A549 (cell line): Measurements from ENCODE around the gene PPP6R3. TPM values are rescaled to one million over a fixed set of nuclear protein-coding genes. Genes with fewer than 3 reads are reported as not detected.
"Not testable (repeated sequence)": the region's sequence is repeated elsewhere in the genome, so short reads cannot be mapped to it uniquely, and the experiment has no call there.

Experiments used
- ATAC-seq, 2 experiments: fragments of 200-7000 bp in 1 of 2; fragments of >200 bp in 1 of 2; cut with Nextera tagmentation in 1 of 2; cut with Tn5 transposase in 1 of 2; 3 replicates each; pipeline versions ENCODE4 v1.8.0 to v1.9.1; 2018 to 2020; ENCODE audit warnings: mild to moderate bottlenecking in 1 of 2, moderate library complexity in 1 of 2
- CTCF ChIA-PET: fragments of 300-600 bp; sonication (Branson Sonifier 250); formaldehyde crosslinking; extraction: SDS; loops from one replicate; lab custom pipeline; 2021; ENCODE audit warnings: antibody characterized with exemption, inconsistent platforms; lab: Yijun Ruan, JAX
- POLR2A ChIA-PET: fragments of 350-600 bp; formaldehyde crosslinking; extraction: SDS; loops from one replicate; lab custom pipeline; 2021; ENCODE audit warnings: antibody characterized with exemption, inconsistent platforms; lab: Yijun Ruan, JAX
- DNase-seq, 2 experiments: peaks; one replicate each; pipeline versions ENCODE4 v3.0.0 to v3.0.0-alpha.2; 2011 to 2016; ENCODE audit warnings: low read depth in 1 of 2, low spot score in 1 of 2
- FAIRE-seq: peaks from 2 replicates; lab custom pipeline; 2011; peaks lifted over from hg19 to GRCh38; lab: Jason Lieb, UNC
- H3K27ac ChIP-seq, 2 experiments: fragments of >200 bp; sonication (Bioruptor Twin); formaldehyde crosslinking; 3 replicates each; pipeline ENCODE4 v1.5.1; 2016 to 2017
- H3K4me1 ChIP-seq: fragments of >200 bp; sonication (Bioruptor Twin); formaldehyde crosslinking; 3 replicates; pipeline ENCODE4 v1.6.1; 2016
- H3K4me2 ChIP-seq: fragments of >200 bp; sonication (Bioruptor Twin); formaldehyde crosslinking; 3 replicates; pipeline ENCODE4 v1.6.1; 2016
- H3K4me3 ChIP-seq: fragments of >200 bp; sonication (Bioruptor Twin); formaldehyde crosslinking; 3 replicates; pipeline ENCODE4 v1.5.1; 2016
- H3K9me3 ChIP-seq: fragments of >200 bp; sonication (Bioruptor Twin); formaldehyde crosslinking; 3 replicates; pipeline ENCODE4 v1.6.1; 2016
- BHLHE40 ChIP-seq: IDR thresholded peaks from 2 replicates; pipeline ENCODE4 v1.6.1; 2012; ENCODE audit warnings: low read depth, low read length, inconsistent platforms
- CBX8 ChIP-seq: fragments of 200-600 bp; sonication (generic); IDR thresholded peaks from 2 replicates; pipeline ENCODE4 v1.6.1; 2016
- CHD4 ChIP-seq: fragments of 200-600 bp; sonication (generic); IDR thresholded peaks from 2 replicates; pipeline ENCODE4 v1.6.1; 2016; ENCODE audit warnings: antibody characterized with exemption, mild to moderate bottlenecking, borderline replicate concordance
- E2F6 ChIP-seq: IDR thresholded peaks from 2 replicates; pipeline ENCODE4 v1.6.1; 2012; ENCODE audit warnings: low read depth, borderline replicate concordance
- ELK1 ChIP-seq: fragments of 150-350 bp; IDR thresholded peaks from 2 replicates; pipeline ENCODE4 v1.6.1; 2014; ENCODE audit warnings: low read depth, mild to moderate bottlenecking, low read length
- HDAC2 ChIP-seq: fragments of 200-600 bp; sonication (generic); IDR thresholded peaks from 2 replicates; pipeline ENCODE4 v1.6.1; 2016
- HMGXB4 ChIP-seq: fragments of 250-450 bp; sonication (Bioruptor Pico); IDR thresholded peaks from 2 replicates; pipeline ENCODE4 v1.5.0; 2021; ENCODE audit warnings: mild to moderate bottlenecking, moderate library complexity, borderline replicate concordance
- HOXB5 ChIP-seq: fragments of 250-450 bp; sonication (Bioruptor Pico); IDR thresholded peaks from 2 replicates; pipeline ENCODE4 v1.5.0; 2020; ENCODE audit warnings: mild to moderate bottlenecking, moderate library complexity
- MAFK ChIP-seq: fragments of 450-650 bp; IDR thresholded peaks from 2 replicates; pipeline ENCODE4 v1.6.1; 2014; ENCODE audit not compliant: partially characterized antibody
- NFE2L2 ChIP-seq: fragments of 150-350 bp; conservative IDR thresholded peaks from 2 replicates; pipeline ENCODE4 v1.6.1; 2014; ENCODE audit warnings: low read length
- NPAS2 ChIP-seq: fragments of 250-450 bp; sonication (Bioruptor Pico); IDR thresholded peaks from 2 replicates; pipeline ENCODE4 v1.8.0; 2022; ENCODE audit warnings: mild to moderate bottlenecking, moderate library complexity, borderline replicate concordance
- NR3C1 ChIP-seq: fragments of >200 bp; sonication (Bioruptor Twin); formaldehyde crosslinking; IDR thresholded peaks from 3 replicates; pipeline ENCODE4 v1.6.1; 2017
- RAD21 ChIP-seq, 2 experiments: fragments of >200 bp in 1 of 2; sonication (Bioruptor Twin) in 1 of 2; formaldehyde crosslinking in 1 of 2; IDR thresholded peaks in 1 of 2; conservative IDR thresholded peaks in 1 of 2; 2 replicates in 1 of 2; 3 replicates in 1 of 2; pipeline ENCODE4 v1.6.1; 2012 to 2018; ENCODE audit warnings: inconsistent platforms in 1 of 2
- RARB ChIP-seq: fragments of 250-450 bp; sonication (Bioruptor Pico); IDR thresholded peaks from 2 replicates; pipeline ENCODE4 v1.8.0; 2021; ENCODE audit warnings: mild to moderate bottlenecking, moderate library complexity
- RCOR1 ChIP-seq: fragments of 150-350 bp; IDR thresholded peaks from 2 replicates; pipeline ENCODE4 v1.6.1; 2014; ENCODE audit warnings: antibody characterized with exemption, low read length, low read depth
- SMC3 ChIP-seq: fragments of >200 bp; sonication (Bioruptor Twin); formaldehyde crosslinking; IDR thresholded peaks from 3 replicates; pipeline ENCODE4 v1.6.1; 2018; ENCODE audit warnings: inconsistent platforms
- ZSCAN20 ChIP-seq: fragments of 250-450 bp; sonication (Bioruptor Pico); IDR thresholded peaks from 2 replicates; pipeline ENCODE4 v1.8.0; 2022; ENCODE audit warnings: mild to moderate bottlenecking, moderate library complexity
- WGBS: methylation state at CpG from one replicate; pipeline ENCODE4 v1.1.6; 2017; ENCODE audit errors: missing lambda C conversion rate; 5-methylcytosine and 5-hydroxymethylcytosine counted together
- polyA plus RNA-seq, 4 experiments: library from polyadenylated mRNA; depleted of rRNA in 3 of 4; stranded (reverse); fragments of >200 nt; fragmentation: RNase III in 1 of 4; extraction: RNeasy Plus Mini Kit Qiagen cat#74134 plus additional on column Dnase treatment in 1 of 4; gene quantifications; 2 replicates in 3 of 4; 3 replicates in 1 of 4; pipeline ENCODE4 v1.2.3, GENCODE V29; 2011 to 2017
- TF ChIP-seq, protein P1 (sequence below): fragments of >200 bp; sonication (Bioruptor Twin); formaldehyde crosslinking; IDR thresholded peaks from 3 replicates; pipeline ENCODE4 v1.5.1; 2016

PPP6R3 gene
- polyA plus RNA-seq, 2 of the 4 experiments (the other 2 are of a cell fraction), result 69.7 to 114 TPM

DNA sequence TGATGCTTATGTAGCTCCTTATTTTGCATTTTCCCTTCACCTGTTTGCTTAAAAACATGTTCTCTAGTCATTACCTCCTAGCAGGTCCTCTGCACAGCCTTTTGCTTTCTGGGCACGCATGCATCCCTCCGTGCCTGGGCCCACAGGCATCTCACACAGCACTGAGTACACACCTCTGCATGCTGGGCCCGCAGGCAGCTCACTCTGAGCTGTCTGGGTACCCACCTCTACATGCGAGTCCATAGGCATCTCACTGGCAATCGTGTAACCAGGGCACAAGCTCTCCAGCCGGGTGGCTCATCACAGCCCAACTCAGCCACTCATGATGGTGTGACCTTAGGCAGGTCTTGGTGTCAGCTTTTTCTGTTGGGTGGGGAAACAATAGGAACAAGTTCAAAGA is 155.1 kb downstream of the PPP6R3 start:
- ATAC-seq (no peak), FAIRE-seq (no peak), DNase-seq (no peak)
- Histone ChIP-seq H3K27ac (no peak overlapping the region), H3K4me1 (no peaks in the 10 kb centered on the region), H3K9me3 (no peaks in the 10 kb centered on the region), H3K4me3 (no peak overlapping the region), H3K4me2 (no peak overlapping the region)
- WGBS, result 91% methylated on average over 6 of the region's 6 CpGs
- no peak for TF ChIP-seq BHLHE40
- CTCF ChIA-PET, result interaction anchor here (0.7 to 1.2 kb wide), 2 partner anchors 9 to 15 kb away, joined by 3 read pairs; no protein-coding TSS in a partner anchor
- POLR2A ChIA-PET, result interaction anchor here (0.6 kb wide), 1 partner anchor 187 kb away, joined by 4 read pairs; no protein-coding TSS in a partner anchor

DNA sequence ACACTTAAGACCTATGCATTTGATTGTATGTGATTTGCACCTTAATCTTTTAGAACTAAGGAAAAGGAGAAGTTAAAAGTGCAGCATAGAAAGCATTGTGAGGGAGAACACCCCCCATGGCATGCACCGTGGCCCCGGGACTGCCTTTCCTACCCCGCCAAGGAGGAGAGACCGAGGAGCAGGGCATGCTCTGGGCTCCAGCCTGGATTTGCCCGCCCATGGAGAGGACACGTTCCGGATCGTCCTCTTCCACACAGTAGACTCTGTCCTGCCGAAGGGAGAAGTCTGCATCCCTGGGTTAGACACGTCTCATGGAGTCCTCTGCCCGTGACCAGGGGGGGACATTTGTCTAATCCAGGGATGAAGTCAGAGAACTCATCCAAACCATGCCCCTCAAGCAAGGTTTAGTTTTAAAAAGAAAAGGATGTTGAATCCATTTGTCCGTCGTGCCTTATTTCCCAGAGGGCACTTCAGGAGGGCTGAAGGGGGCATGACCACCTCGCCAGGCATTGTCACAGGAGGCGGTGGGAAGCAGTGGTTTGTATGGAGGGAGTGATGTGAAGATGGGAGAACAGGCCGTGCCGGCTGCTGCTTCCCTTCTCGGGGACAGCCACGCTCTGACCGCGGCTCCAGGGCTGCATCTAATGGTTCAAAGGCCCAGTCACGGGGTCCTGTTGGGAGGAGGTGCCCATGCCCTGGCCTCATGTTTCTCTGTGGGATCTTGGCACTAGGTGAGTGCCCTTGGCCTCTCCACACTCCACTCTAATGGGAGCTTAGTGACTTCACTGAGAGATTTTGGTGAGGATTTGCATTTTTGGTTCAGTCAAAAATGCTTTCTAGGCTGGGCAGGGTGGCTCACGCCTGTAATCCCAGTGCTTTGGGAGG is 157.6 kb downstream of the PPP6R3 start:
- ChIA-PET CTCF (interaction anchor here (1.2 kb wide), 1 partner anchor 22 kb away, joined by 3 read pairs; no protein-coding TSS in a partner anchor), POLR2A (no interaction called here)
- H3K4me3 ChIP-seq, result no peak overlapping the region
- 89% methylated on average over 23 of the region's 23 CpGs for WGBS
- H3K27ac ChIP-seq, result no peak overlapping the region
- TF ChIP-seq CHD4, result no peak
- TF ChIP-seq RCOR1, result no peak
- TF ChIP-seq NPAS2 (CRISPR knock-in tag), result no peak
- TF ChIP-seq RAD21 (conservative IDR thresholded peaks at IDR 0.05 in 1 of 2, IDR thresholded peaks at IDR 0.05 in 1 of 2), result no peak
- TF ChIP-seq HMGXB4 (CRISPR knock-in tag), result no peak
- no peak for TF ChIP-seq ELK1
- no peak for TF ChIP-seq CBX8
- TF ChIP-seq, protein P1, sequence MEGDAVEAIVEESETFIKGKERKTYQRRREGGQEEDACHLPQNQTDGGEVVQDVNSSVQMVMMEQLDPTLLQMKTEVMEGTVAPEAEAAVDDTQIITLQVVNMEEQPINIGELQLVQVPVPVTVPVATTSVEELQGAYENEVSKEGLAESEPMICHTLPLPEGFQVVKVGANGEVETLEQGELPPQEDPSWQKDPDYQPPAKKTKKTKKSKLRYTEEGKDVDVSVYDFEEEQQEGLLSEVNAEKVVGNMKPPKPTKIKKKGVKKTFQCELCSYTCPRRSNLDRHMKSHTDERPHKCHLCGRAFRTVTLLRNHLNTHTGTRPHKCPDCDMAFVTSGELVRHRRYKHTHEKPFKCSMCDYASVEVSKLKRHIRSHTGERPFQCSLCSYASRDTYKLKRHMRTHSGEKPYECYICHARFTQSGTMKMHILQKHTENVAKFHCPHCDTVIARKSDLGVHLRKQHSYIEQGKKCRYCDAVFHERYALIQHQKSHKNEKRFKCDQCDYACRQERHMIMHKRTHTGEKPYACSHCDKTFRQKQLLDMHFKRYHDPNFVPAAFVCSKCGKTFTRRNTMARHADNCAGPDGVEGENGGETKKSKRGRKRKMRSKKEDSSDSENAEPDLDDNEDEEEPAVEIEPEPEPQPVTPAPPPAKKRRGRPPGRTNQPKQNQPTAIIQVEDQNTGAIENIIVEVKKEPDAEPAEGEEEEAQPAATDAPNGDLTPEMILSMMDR, result no peak
- TF ChIP-seq HDAC2, result no peak
- TF ChIP-seq RARB, result no peak
- TF ChIP-seq ZSCAN20 (CRISPR knock-in tag), result no peak
- TF ChIP-seq E2F6, result no peak
- no peak overlapping the region for H3K4me2 ChIP-seq
- H3K4me1 ChIP-seq, result no peaks in the 10 kb centered on the region
- FAIRE-seq (no peak), ATAC-seq (peak; percentile 28 to 56), DNase-seq (no peak)
- no peaks in the 10 kb centered on the region for H3K9me3 ChIP-seq

DNA sequence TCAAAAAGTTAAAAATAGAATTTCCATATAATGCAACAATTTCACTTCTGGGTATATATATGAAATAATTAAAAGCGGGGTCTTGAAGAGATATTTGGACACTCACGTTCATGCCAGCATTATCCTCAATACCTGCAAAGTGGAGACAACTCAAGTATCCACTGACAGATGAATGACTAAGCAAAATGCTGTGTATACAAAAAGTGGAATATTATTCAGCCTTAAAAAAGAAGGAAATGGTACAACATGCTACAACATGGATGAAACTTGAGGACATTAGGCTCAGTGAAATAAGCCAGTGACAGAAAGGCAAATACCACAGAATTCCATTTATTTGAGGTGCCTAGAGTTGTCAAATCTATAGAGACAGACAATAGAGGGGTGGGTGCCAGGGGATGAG is 161.3 kb downstream of the PPP6R3 start:
- TF ChIP-seq NFE2L2, result peak; percentile 30; the same call in 1 of the 2 replicates
- TF ChIP-seq NR3C1, result no peak
- no peak for TF ChIP-seq E2F6
- TF ChIP-seq SMC3, result no peak
- no peak for TF ChIP-seq HOXB5 (CRISPR knock-in tag)
- TF ChIP-seq MAFK, result peak; percentile 57
- Histone ChIP-seq H3K9me3 (no peaks in the 10 kb centered on the region), H3K4me2 (no peak overlapping the region), H3K27ac (no peak overlapping the region), H3K4me1 (no peaks in the 10 kb centered on the region), H3K4me3 (no peak overlapping the region)
- DNase-seq, result no peak
- FAIRE-seq, result no peak
- CTCF ChIA-PET, result no interaction called here
- POLR2A ChIA-PET, result no interaction called here
- 56% methylated on average over 2 of the region's 2 CpGs for WGBS
- ATAC-seq, result no peak

DNA sequence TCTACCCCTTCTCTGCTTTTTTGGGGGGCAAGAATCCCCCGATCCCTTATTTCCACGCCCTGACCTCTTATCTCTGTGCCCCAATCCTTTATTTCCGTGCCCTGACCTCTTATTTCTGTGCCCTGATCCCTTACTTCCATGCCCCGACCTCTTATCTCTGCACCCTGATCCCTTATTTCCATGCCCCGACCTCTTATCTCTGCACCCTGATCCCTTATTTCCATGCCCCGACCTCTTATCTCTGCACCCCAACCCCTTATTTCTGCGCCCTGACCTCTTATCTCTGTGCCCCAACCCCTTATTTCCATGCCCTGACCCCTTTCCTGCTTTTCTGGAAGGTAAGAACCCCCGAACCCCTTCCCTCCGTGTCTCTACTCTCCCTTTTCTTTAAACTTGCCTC is 163.2 kb downstream of the PPP6R3 start:
- H3K4me3 ChIP-seq, H3K4me2 ChIP-seq, DNase-seq, CTCF ChIA-PET, POLR2A ChIA-PET, ATAC-seq, H3K4me1 ChIP-seq, FAIRE-seq, H3K27ac ChIP-seq, H3K9me3 ChIP-seq: not testable (repeated sequence)
- WGBS, result 46% methylated on average over 9 of the region's 9 CpGs

GRCh38 chr11:68625069-68625468 is 164.5 kb downstream of the PPP6R3 start:
- FAIRE-seq, POLR2A ChIA-PET, H3K4me2 ChIP-seq, H3K27ac ChIP-seq, H3K9me3 ChIP-seq, DNase-seq, H3K4me1 ChIP-seq, H3K4me3 ChIP-seq, ATAC-seq: not testable (repeated sequence)
- CTCF ChIA-PET, result interaction anchor here (1.0 kb wide), 1 partner anchor 9 kb away, joined by 3 read pairs; no protein-coding TSS in a partner anchor
- 71% methylated on average over 4 of the region's 4 CpGs for WGBS
